ENCODE results near the gene ACBD3.
A peak's percentile ranks its signal among the peaks of the same experiment; 100 is the strongest.
"Not testable (repeated sequence)": the region's sequence is repeated elsewhere in the genome, so short reads cannot be mapped to it uniquely, and the experiment has no call there.

Gene ACBD3

GRCh38 chr1:226186124-226187018 lies at the start of gene ACBD3:
Gene ACBD3, minus strand, starts transcription at chr1:226186741. Its CDS starts 66 bp downstream, at chr1:226186675.
- DNase-seq = peak; percentile 95

- no peak for DNase-seq
Measured at GRCh38 chr1:226233806-226234205, 47.3 kb upstream of the ACBD3 start.

- DNase-seq = no peak
Measured at GRCh38 chr1:226233293-226233692, 46.8 kb upstream of the ACBD3 start.

DNA sequence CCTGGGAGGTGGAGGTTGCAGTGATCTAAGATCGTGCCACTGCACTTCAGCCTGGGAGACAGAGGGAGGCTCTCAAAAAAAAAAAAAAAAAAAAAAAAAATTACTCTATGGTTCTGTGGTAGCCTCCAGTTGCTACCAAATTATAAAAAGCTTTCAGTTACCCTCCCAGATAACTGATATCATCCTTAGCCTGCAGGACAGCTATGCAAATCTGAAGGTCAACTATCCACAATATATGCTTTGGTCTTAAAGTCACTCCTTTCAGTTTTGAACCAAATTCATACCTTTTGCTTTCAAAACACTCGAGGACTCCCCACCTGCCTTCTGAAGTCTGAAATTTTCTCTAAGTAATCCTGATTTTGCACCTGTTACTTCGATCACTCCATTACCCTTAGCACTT lies 40.1 kb upstream of the ACBD3 start:
- no peak for DNase-seq

GRCh38 chr1:226223786-226224244 lies 37.3 kb upstream of the ACBD3 start:
- DNase-seq = peak; percentile 51

- DNase-seq = peak; percentile 33
Measured at GRCh38 chr1:226223157-226223785, 36.7 kb upstream of the ACBD3 start, which contains the start of gene MIXL1. Gene MIXL1, plus strand, starts transcription at chr1:226223664. Its CDS starts 18 bp downstream, at chr1:226223682.

DNA sequence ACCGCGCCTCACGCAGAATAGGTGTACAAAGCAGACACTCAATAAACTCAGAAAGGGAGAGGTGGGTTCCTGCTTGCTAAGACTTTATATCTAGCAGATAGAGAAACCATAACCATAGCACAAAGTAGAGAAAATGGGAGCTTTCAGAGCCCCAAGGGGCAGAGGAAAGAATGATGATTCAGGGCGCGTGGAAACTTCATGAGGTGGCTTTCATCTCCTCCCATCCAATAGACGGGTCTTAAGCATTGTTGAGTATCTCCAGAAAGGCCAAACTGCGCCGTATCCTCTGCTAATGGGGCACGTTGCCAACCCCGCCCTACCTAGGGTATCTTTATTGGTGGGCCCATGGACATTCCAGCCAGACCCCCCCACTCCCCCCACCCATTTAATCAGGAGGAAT lies 36.1 kb upstream of the ACBD3 start:
- no peak for DNase-seq

- no peak for DNase-seq
Measured at GRCh38 chr1:226220473-226221189, 34.1 kb upstream of the ACBD3 start.

- no peak for DNase-seq
Measured at GRCh38 chr1:226217273-226217672, 30.7 kb upstream of the ACBD3 start.

- no peak for DNase-seq
Measured at GRCh38 chr1:226216056-226216455, 29.5 kb upstream of the ACBD3 start.

- no peak for DNase-seq
Measured at GRCh38 chr1:226215239-226215638, 28.7 kb upstream of the ACBD3 start.

DNA sequence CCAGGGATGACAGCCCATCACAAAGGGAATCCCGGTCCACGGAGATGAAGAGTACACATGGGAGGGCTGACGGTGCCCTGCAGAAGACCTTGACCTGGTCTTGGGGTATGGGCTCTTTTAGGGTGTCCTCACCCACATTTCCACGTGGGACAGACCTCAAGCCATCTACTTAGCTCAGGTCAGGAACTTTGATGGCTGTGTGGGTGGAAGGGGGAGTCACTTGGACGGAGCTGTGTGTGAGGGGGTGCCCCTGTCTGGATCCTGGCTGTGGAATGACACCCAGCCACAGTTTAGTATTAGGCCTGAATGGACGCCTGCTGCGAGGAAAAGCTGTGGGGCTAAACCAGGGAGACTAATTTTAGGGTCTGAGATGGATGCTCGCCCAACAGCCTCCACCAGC lies 26.0 kb upstream of the ACBD3 start:
- no peak for DNase-seq

DNA sequence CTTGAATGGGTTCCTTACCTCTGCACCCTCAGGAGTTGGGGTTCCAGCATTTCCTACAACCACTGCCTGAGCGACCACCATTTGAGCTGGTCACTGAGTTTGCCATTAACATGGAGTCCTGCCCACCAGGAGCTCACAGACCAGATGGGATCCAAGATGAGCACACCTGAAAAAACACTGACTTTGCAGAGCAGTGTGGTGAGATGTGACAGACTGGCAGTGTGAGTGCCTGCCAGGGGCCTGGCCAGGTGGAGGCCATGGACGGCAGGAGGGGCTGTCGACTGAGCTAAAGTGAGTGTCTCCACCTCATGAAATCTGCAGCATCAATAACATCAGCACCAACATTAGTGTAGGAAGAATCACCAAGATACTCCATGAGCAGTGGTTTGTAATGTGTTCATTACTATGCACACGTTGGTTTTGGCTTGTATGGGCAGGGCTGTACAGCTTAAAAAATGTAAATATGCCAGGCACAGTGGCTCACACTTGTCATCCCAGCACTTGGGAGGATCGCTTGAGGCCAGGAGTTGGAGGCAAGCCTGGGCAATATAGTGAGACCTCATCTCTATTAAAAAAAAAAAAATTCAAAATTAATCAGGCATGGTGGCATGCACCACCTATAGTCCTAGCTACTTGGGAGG lies 24.8 kb upstream of the ACBD3 start:
- no peak for DNase-seq

- DNase-seq = no peak
Measured at GRCh38 chr1:226210571-226211176, 24.1 kb upstream of the ACBD3 start.

DNA sequence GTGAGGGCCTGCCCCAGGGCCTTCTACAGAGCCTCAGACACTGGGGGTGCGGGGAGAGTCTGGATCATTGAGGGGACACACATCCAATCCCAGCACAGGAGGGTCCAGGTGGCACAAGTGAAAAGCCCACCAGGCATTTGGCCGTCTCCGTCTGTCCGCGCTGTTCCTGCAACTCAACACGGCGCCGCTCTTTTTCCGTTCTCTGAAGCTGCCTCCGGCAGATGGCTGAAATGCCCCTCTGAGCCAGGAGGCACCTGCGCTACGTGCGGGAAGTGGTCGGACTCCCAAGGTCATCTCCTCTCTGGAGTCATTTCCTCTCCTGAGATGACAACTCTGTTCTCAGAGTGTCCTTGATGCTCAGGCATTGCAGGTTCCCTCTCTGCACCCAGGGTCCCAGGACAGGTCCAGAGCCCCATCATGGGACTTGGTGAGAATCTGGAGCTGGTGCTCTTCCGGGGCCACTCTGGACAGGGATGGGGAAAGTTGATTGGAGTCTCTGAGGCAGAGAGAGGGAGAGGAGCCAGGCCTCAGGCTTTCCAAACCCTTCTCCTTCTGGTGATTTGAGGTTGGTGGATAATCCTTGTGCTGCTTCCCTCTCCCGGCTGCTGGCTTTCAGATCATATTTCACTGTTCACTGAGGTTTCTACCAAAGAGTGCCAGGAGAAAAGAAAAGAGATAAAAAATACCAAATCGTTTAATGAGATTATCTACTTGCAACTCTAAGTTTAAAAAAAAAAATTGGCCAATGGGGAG lies 22.9 kb upstream of the ACBD3 start:
- no peak for DNase-seq

GRCh38 chr1:226207048-226207447 lies 20.5 kb upstream of the ACBD3 start:
- no peak for DNase-seq

DNA sequence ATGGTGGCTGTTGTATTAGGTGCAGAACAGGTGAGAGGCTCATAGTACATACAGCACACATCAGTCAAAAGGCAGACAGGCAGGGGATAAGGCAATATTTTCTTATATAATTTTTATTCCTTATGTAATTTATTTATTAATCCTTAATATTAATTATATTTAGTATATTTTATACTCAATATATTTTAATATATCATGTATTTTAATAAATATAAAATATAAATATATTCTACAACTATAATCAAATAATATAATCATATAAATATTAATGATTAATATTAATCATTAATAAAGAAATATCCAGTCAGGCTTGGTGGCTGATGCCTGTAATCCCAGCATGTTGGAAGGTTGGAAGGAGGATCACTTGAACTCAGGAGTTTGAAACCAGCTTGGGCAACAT lies 17.7 kb upstream of the ACBD3 start:
- DNase-seq = no peak

GRCh38 chr1:226203655-226204054 lies 17.1 kb upstream of the ACBD3 start:
- no peak for DNase-seq

GRCh38 chr1:226203240-226203639 lies 16.7 kb upstream of the ACBD3 start:
- DNase-seq = no peak

DNA sequence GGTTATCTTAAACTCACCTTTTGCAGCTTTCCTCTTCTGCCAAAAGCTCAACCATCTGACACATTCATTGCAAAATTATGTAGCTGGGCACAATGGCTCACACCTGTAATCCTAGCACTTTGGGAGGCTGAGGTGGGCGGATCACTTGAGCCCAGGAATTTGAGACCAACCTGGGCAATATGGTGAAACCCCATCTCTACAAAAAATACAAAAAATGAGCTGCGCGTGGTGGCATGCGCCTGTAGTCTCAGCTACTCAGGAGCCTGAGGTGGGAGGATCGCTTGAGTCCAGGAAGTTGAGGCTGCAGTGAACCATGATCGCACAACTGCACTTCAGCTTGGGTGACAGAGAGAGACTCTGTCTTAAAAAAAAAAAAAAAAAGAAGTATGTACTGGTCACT lies 16.1 kb upstream of the ACBD3 start:
- DNase-seq = not testable (repeated sequence)

DNA sequence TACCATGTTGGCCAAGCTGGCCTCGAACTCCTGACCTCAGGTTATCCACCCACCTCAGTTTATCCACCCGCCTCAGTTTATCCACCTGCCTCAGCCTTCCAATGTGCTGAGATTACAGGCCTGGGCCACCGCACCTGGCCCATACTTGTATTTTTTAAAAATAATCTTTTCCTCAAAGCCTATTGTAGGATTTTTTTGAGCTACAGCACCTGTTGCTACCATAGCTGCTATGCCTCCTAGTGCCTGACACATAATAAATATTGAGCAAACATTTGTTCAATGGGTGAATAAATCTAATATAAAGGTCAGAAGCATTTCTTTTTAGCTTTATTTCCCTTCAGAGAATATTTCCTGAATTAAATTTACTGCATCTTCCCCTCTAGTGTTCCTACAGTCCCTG lies 15.7 kb upstream of the ACBD3 start:
- no peak for DNase-seq
